ENCODE data around the gene RNF5.
"Not testable (repeated sequence)": the region's sequence is repeated elsewhere in the genome, so short reads cannot be mapped to it uniquely, and the experiment has no call there.

RNF5 gene

GRCh38 chr6:32177788-32178546, at the start of gene RNF5:
Gene RNF5, plus strand, starts transcription at chr6:32178405. Its CDS starts 107 bp downstream, at chr6:32178512.
- DNase-seq (ENCODE audit: low read depth in 3 of 3, low spot score in 1 of 3) = peak; percentile 74 to 94 (median 86)

GRCh38 chr6:32128751-32129296, 49.4 kb upstream of the RNF5 start:
- no peak for DNase-seq (ENCODE audit: low read depth in 3 of 3, low spot score in 1 of 3)

GRCh38 chr6:32129297-32130088, 48.7 kb upstream of the RNF5 start:
- DNase-seq (ENCODE audit: low read depth in 3 of 3, low spot score in 1 of 3) = no peak

GRCh38 chr6:32131439-32131948, 46.7 kb upstream of the RNF5 start:
- no peak for DNase-seq (ENCODE audit: low read depth in 3 of 3, low spot score in 1 of 3)

- no peak for DNase-seq (ENCODE audit: low read depth in 3 of 3, low spot score in 1 of 3)
Observed at GRCh38 chr6:32132110-32132509, 46.1 kb upstream of the RNF5 start.

- DNase-seq (ENCODE audit: low read depth in 3 of 3, low spot score in 1 of 3) = no peak
Observed at GRCh38 chr6:32133786-32134185, 44.4 kb upstream of the RNF5 start.

- no peak for DNase-seq (ENCODE audit: low read depth in 3 of 3, low spot score in 1 of 3)
Observed at GRCh38 chr6:32137454-32137853, 40.8 kb upstream of the RNF5 start.

GRCh38 chr6:32139590-32139989, 38.6 kb upstream of the RNF5 start:
- DNase-seq (ENCODE audit: low read depth in 3 of 3, low spot score in 1 of 3) = no peak

- no peak for DNase-seq (ENCODE audit: low read depth in 3 of 3, low spot score in 1 of 3)
Observed at GRCh38 chr6:32140420-32141046, 37.7 kb upstream of the RNF5 start.

- not testable (repeated sequence) for DNase-seq (ENCODE audit: low read depth in 3 of 3, low spot score in 1 of 3)
Observed at GRCh38 chr6:32144238-32144637, 34.0 kb upstream of the RNF5 start.

GRCh38 chr6:32146287-32146686, 31.9 kb upstream of the RNF5 start:
- no peak for DNase-seq (ENCODE audit: low read depth in 3 of 3, low spot score in 1 of 3)

- DNase-seq (ENCODE audit: low read depth in 3 of 3, low spot score in 1 of 3) = no peak
Observed at GRCh38 chr6:32146687-32147086, 31.5 kb upstream of the RNF5 start.

GRCh38 chr6:32147401-32148132, 30.6 kb upstream of the RNF5 start:
- DNase-seq (ENCODE audit: low read depth in 3 of 3, low spot score in 1 of 3) = no peak

GRCh38 chr6:32148289-32149091, 29.7 kb upstream of the RNF5 start:
- DNase-seq (ENCODE audit: low read depth in 3 of 3, low spot score in 1 of 3) = peak; percentile 16 to 64 (median 36)

GRCh38 chr6:32149092-32149755, 29.0 kb upstream of the RNF5 start:
- no peak for DNase-seq (ENCODE audit: low read depth in 3 of 3, low spot score in 1 of 3)

- no peak for DNase-seq (ENCODE audit: low read depth in 3 of 3, low spot score in 1 of 3)
Observed at GRCh38 chr6:32149932-32150870, 28.0 kb upstream of the RNF5 start.

- DNase-seq (ENCODE audit: low read depth in 3 of 3, low spot score in 1 of 3) = no peak
Observed at GRCh38 chr6:32151181-32151862, 26.9 kb upstream of the RNF5 start.
